SK-N-SH (cell line): Measurements from ENCODE around the gene TBC1D12.

Source experiments
- EP300 ChIP-seq, 2 experiments: IDR thresholded peaks; 2 replicates each; pipeline versions ENCODE4 v1.4.0 to v1.6.1; 2012; ENCODE audit warnings: borderline replicate concordance in 1 of 2, low read depth in 1 of 2, low read length in 1 of 2
- POLR2AphosphoS5 ChIP-seq: IDR thresholded peaks from 2 replicates; pipeline ENCODE4 v1.6.1; 2012; ENCODE audit warnings: low read depth, low read length
- RFX5 ChIP-seq: IDR thresholded peaks from 2 replicates; pipeline ENCODE4 v1.6.1; 2012; ENCODE audit warnings: mild to moderate bottlenecking, improper control_type of control experiment, low read length
- SIN3A ChIP-seq: IDR thresholded peaks from 2 replicates; pipeline ENCODE4 v1.6.1; 2012; ENCODE audit warnings: low read depth, mild to moderate bottlenecking, low read length, moderate library complexity, borderline replicate concordance
- TEAD4 ChIP-seq: IDR thresholded peaks from 2 replicates; pipeline ENCODE4 v1.4.0; 2012; ENCODE audit warnings: mild to moderate bottlenecking, borderline replicate concordance; ENCODE audit not compliant: insufficient read depth
- TF ChIP-seq, protein P1 (sequence below): IDR thresholded peaks from 2 replicates; pipeline ENCODE4 v1.4.0; 2012; ENCODE audit warnings: low read depth, borderline replicate concordance
- TF ChIP-seq, protein P2 (sequence below): fragments of 200-600 bp; sonication (generic); IDR thresholded peaks from 2 replicates; pipeline ENCODE4 v1.6.1; 2017; ENCODE audit warnings: antibody characterized with exemption, mild to moderate bottlenecking, moderate library complexity

DNA sequence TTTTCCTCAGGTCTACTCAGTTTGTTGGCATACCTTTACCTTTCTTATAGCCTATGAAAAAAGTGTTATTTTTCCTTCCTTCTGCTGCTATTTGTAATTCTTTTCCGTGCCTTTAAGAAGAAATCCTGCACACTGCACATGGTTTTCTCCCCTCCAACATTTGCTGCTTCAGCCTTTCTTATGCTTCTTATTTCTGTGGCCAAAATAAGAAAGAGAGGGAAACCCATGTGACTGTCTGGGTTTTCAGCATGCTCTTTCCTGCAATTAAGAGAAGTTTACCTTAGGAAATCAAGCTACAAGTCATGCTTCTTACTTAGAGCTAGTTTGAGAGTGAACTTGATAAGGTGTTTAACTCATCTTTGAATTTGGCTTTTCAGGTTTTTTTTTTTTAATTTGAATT lies 11.0 kb downstream of the TBC1D12 start:
- TF ChIP-seq RFX5: no peak
- no peak for TF ChIP-seq POLR2AphosphoS5
- no peak for TF ChIP-seq EP300 (IDR thresholded peaks at IDR 0.05; ENCODE audit: borderline replicate concordance in 1 of 2, low read depth in 1 of 2, low read length in 1 of 2)
- no peak for TF ChIP-seq SIN3A
- TF ChIP-seq TEAD4: no peak
- TF ChIP-seq, protein P1, sequence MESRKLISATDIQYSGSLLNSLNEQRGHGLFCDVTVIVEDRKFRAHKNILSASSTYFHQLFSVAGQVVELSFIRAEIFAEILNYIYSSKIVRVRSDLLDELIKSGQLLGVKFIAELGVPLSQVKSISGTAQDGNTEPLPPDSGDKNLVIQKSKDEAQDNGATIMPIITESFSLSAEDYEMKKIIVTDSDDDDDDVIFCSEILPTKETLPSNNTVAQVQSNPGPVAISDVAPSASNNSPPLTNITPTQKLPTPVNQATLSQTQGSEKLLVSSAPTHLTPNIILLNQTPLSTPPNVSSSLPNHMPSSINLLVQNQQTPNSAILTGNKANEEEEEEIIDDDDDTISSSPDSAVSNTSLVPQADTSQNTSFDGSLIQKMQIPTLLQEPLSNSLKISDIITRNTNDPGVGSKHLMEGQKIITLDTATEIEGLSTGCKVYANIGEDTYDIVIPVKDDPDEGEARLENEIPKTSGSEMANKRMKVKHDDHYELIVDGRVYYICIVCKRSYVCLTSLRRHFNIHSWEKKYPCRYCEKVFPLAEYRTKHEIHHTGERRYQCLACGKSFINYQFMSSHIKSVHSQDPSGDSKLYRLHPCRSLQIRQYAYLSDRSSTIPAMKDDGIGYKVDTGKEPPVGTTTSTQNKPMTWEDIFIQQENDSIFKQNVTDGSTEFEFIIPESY: no peak
- TF ChIP-seq, protein P2, sequence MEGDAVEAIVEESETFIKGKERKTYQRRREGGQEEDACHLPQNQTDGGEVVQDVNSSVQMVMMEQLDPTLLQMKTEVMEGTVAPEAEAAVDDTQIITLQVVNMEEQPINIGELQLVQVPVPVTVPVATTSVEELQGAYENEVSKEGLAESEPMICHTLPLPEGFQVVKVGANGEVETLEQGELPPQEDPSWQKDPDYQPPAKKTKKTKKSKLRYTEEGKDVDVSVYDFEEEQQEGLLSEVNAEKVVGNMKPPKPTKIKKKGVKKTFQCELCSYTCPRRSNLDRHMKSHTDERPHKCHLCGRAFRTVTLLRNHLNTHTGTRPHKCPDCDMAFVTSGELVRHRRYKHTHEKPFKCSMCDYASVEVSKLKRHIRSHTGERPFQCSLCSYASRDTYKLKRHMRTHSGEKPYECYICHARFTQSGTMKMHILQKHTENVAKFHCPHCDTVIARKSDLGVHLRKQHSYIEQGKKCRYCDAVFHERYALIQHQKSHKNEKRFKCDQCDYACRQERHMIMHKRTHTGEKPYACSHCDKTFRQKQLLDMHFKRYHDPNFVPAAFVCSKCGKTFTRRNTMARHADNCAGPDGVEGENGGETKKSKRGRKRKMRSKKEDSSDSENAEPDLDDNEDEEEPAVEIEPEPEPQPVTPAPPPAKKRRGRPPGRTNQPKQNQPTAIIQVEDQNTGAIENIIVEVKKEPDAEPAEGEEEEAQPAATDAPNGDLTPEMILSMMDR: no peak
